22Rv1 (cell line): Measurements from ENCODE around the gene PSMB2.

Experiments used
- H3K27ac ChIP-seq: fragments of 450-650 bp; 2 replicates; pipeline ENCODE4 v1.5.1; 2017
- ZFX ChIP-seq: fragments of 450-650 bp; IDR thresholded peaks from 2 replicates; pipeline ENCODE4 v1.6.1; 2017; ENCODE audit warnings: antibody characterized with exemption, borderline replicate concordance
- TF ChIP-seq, protein P1 (sequence below): fragments of 450-650 bp; IDR thresholded peaks from 2 replicates; pipeline ENCODE4 v1.5.1; 2017; ENCODE audit warnings: mild to moderate bottlenecking

PSMB2 gene

DNA sequence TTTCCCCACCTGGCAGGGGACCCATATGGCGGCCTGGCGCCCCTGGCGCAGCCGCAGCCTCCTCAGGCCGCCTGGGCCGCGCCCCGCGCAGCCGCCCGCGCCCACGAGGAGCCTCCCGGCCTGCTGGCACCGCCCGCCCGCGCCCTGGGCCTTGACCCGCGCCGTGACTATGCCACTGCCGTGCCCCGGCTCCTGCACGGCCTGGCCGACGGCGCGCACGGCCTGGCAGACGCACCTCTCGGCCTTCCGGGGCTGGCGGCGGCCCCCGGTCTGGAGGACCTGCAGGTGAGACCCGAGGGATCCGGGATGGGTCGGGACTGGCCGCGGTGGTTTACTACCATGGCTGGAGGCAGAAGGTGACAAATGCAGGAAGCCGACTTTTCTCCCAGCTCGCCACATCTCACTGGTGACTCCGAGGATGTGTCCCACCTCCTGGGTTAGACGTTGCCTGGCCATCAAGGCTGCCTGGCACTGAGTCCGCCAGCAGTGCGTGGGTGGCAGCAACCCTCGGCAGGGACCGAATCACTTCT lies 67.1 kb downstream of the PSMB2 start:
- TF ChIP-seq ZFX: no peak
- TF ChIP-seq, protein P1, sequence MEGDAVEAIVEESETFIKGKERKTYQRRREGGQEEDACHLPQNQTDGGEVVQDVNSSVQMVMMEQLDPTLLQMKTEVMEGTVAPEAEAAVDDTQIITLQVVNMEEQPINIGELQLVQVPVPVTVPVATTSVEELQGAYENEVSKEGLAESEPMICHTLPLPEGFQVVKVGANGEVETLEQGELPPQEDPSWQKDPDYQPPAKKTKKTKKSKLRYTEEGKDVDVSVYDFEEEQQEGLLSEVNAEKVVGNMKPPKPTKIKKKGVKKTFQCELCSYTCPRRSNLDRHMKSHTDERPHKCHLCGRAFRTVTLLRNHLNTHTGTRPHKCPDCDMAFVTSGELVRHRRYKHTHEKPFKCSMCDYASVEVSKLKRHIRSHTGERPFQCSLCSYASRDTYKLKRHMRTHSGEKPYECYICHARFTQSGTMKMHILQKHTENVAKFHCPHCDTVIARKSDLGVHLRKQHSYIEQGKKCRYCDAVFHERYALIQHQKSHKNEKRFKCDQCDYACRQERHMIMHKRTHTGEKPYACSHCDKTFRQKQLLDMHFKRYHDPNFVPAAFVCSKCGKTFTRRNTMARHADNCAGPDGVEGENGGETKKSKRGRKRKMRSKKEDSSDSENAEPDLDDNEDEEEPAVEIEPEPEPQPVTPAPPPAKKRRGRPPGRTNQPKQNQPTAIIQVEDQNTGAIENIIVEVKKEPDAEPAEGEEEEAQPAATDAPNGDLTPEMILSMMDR: no peak
- no peak overlapping the region for H3K27ac ChIP-seq

DNA sequence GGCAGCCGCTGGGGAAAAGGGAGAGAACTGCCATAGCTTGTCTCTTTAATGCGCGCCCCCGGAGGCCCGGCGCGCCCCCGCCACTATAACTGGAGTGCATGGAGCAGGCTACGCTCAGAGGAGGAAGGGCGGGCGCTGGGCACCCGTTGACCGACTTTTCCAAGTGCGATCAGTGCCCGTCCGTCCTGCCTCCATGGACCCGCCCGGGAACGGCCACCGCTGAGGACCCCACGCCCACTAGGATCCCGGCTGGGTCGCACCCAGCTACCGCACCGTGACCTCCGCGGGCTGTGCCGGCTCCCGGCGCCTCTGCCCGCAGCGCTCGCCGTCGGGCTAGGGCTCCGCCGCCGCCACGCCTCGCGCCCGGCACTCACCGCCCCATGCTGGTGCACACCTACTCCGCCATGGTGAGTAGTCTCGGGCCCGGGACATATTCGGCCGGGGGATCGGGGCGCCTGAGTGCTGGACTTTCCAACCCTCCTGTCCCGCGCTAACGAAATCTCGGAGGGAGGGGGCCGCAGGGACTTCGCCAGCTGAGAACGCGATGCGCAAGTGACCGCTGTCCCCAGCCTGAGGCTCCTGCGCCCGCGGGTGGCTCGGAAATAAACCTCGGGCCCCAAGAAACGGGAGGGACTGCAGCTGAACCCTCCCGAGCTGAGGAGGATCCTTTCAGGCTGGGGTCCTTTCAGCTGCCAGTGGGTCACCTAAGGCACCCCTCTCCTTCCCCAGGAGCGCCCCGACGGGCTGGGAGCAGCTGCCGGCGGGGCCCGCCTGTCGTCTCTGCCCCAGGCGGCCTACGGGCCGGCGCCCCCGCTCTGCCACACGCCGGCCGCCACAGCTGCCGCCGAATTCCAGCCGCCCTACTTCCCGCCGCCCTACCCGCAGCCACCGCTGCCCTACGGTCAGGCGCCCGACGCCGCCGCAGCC lies 67.9 kb downstream of the PSMB2 start, which contains the start of gene TFAP2E:
Gene TFAP2E (plus strand): TSS at position 117 of the 927 bp plus-strand sequence. CDS start 264 bp downstream, at position 381.
- TF ChIP-seq ZFX: no peak
- TF ChIP-seq, protein P1: no peak
- no peak within 1 kb of the TSS for H3K27ac ChIP-seq

DNA sequence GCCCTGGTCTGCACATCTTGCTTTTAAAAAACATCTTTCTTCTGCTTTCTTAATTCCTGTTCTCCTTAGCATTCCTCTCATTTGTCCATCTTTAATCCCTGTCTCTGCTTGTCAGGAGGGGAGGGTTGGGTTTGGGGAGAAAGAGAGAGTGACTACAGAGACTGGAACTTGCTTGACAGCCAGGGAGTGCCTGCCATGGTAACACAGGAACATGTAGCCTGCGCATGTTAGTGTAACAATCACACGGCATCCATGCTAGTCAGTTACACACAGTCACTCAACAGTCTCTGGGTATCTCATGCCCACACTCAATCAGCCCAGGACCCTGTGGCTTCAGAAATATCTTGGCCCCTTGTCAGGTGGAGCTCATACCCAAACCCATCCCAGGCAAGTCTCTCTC lies 69.0 kb downstream of the PSMB2 start:
- no peak for TF ChIP-seq ZFX
- TF ChIP-seq, protein P1: no peak
- no peak overlapping the region for H3K27ac ChIP-seq

DNA sequence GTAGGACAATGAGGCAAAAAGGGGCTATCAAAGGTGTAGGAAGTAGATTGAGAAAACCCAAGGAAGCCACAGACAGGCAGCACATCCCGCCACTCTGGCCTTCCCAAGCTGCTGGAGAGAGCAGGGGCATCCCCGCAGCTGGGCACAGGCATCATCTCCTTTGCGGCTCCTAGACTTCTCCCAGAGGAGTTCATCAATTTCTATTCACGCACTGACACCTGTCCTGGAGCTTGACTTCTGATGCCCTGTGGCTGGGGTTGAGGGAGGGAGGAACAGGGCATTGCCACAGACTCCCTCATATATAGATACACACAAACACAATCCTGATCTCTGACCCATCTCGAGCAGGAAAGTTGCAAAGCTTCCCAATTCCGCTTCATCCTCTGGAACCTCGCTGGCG lies 70.1 kb downstream of the PSMB2 start:
- no peak overlapping the region for H3K27ac ChIP-seq
- no peak for TF ChIP-seq ZFX
- TF ChIP-seq, protein P1: no peak

DNA sequence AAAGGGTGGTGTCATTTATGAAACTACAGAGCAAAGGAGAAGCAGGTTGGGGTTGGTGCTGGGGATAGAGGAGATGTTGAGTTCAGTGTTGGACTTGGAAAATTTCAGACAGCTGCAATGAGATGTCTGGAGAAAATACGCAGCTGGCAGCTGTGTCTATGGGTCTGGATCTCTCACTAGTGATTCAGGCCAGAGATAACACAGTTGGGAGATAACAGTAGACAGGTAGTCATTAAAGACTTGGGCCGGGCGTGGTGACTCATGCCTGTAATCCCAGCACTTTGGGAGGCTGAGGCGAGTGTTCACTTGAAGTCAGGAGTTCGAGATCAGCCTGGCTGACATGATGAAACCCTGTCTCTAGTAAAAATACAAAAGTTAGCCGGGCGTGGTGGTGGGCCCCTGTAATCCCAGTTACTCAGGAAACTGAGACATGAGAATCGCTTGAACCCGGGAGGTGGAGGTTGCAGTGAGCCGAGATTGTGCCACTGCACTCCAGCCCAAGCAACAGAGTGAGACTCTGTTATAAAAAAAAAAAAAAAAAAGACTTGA lies 70.7 kb downstream of the PSMB2 start:
- H3K27ac ChIP-seq: no peak overlapping the region
- TF ChIP-seq, protein P1: no peak

DNA sequence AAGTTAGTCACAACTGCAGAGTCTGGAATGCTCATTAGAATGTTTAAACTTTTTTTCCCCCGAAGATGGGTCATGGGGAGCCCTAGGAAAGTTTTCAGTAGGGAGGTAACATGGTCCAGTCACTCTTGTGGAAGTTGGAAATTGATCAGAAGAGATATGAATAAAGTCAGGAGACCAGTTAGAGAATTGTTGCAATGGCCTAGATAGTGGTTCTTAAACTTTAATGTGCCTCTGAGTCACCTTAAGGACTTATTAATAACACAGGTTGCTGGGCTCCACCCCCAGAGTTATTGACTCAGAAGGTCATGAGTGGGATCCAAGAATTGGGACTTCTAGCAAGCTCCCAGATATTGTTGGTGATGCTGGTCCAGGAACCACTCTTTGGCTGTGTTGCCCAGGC lies 71.4 kb downstream of the PSMB2 start:
- no peak for TF ChIP-seq ZFX
- TF ChIP-seq, protein P1: no peak
- no peak overlapping the region for H3K27ac ChIP-seq

DNA sequence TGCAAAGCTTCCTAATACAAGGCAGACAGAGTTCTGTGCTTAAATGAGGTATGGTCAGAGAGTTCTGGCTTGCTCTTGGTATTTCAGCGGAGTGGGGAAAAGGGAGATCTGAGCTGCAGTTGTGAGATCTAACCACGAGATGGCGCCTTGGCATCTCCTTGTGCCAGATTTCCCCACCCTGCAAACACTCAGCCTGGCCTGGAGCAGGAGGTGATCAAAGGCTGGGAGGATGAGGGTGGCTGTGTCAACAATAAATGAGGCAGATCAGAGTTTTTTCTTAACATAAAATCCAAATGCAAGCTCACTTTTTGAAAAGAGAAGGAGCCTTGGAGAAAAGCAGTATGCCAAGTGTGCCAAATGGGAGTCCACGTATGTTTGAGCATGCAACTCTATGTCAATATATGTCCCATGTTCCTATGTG lies 72.3 kb downstream of the PSMB2 start:
- TF ChIP-seq, protein P1: peak; percentile 89
- TF ChIP-seq ZFX: no peak

More for the DNA sequence above, 72.3 kb downstream of the PSMB2 start:
- no peak overlapping the region for H3K27ac ChIP-seq
